Progenitor cell of endocrine pancreas (in vitro differentiated cells): Measurements from ENCODE around the gene FOXE1. TPM values are rescaled to one million over a fixed set of nuclear protein-coding genes. Genes with fewer than 3 reads are reported as not detected.

ENCODE experiments used
- DNase-seq: peaks from one replicate; pipeline ENCODE4 v3.0.0; 2021; ENCODE audit warnings: low spot score; ENCODE audit not compliant: unreplicated experiment
- H3K27ac Mint-ChIP-seq: 2 replicates; pipeline ENCODE4 v1.8.0; 2021; ENCODE audit warnings: mild to moderate bottlenecking, moderate library complexity, mixed read lengths
- H3K27me3 Mint-ChIP-seq: 2 replicates; pipeline ENCODE4 v1.8.0; 2021; ENCODE audit warnings: mixed read lengths
- H3K36me3 Mint-ChIP-seq: 2 replicates; pipeline ENCODE4 v1.8.0; 2022; ENCODE audit warnings: mixed read lengths; ENCODE audit not compliant: insufficient read depth
- H3K4me1 Mint-ChIP-seq: 2 replicates; pipeline ENCODE4 v1.8.0; 2021; ENCODE audit warnings: low read depth, mixed read lengths
- H3K4me3 Mint-ChIP-seq: 2 replicates; pipeline ENCODE4 v1.8.0; 2021; ENCODE audit warnings: low read depth, mild to moderate bottlenecking, moderate library complexity, mixed read lengths
- H3K9me3 Mint-ChIP-seq: 2 replicates; pipeline ENCODE4 v1.8.0; 2021; ENCODE audit warnings: low read depth, mixed read lengths
- CTCF ChIP-seq: fragments of 200-600 bp; sonication (generic); IDR thresholded peaks from one replicate; pipeline ENCODE4 v1.5.0; 2021; ENCODE audit warnings: antibody characterized with exemption, mild to moderate bottlenecking; ENCODE audit not compliant: unreplicated experiment
- total RNA-seq: library from RNA; stranded (reverse); gene quantifications from 2 replicates; pipeline ENCODE4 v1.2.1, GENCODE V29; 2021

Gene FOXE1
- total RNA-seq, 1 donor from 2014 or later, result 0.29 TPM

GRCh38 chr9:97873882-97874281, 20.9 kb downstream of the FOXE1 start:
- H3K4me3 Mint-ChIP-seq, result no peak overlapping the region
- no peaks in the 10 kb centered on the region for H3K36me3 Mint-ChIP-seq
- H3K27ac Mint-ChIP-seq, result no peak overlapping the region
- H3K9me3 Mint-ChIP-seq, result no peaks in the 10 kb centered on the region
- DNase-seq, result no peak
- H3K27me3 Mint-ChIP-seq, result peaks cover 31% of the 10 kb centered on the region
- H3K4me1 Mint-ChIP-seq, result no peaks in the 10 kb centered on the region
- TF ChIP-seq CTCF, result no peak

GRCh38 chr9:97874624-97875023, 21.6 kb downstream of the FOXE1 start:
- no peak for TF ChIP-seq CTCF
- peaks cover 30% of the 10 kb centered on the region for H3K27me3 Mint-ChIP-seq
- no peaks in the 10 kb centered on the region for H3K4me1 Mint-ChIP-seq
- H3K4me3 Mint-ChIP-seq, result no peak overlapping the region
- no peak for DNase-seq
- no peak overlapping the region for H3K27ac Mint-ChIP-seq
- no peaks in the 10 kb centered on the region for H3K9me3 Mint-ChIP-seq
- H3K36me3 Mint-ChIP-seq, result no peaks in the 10 kb centered on the region

GRCh38 chr9:97875111-97875510, 22.1 kb downstream of the FOXE1 start:
- peak overlapping the region; percentile 3 for H3K27ac Mint-ChIP-seq
- no peaks in the 10 kb centered on the region for H3K4me1 Mint-ChIP-seq
- H3K36me3 Mint-ChIP-seq, result no peaks in the 10 kb centered on the region
- H3K9me3 Mint-ChIP-seq, result no peaks in the 10 kb centered on the region
- peaks cover 28% of the 10 kb centered on the region for H3K27me3 Mint-ChIP-seq
- DNase-seq, result no peak
- no peak overlapping the region for H3K4me3 Mint-ChIP-seq
- TF ChIP-seq CTCF, result no peak

GRCh38 chr9:97876061-97876460, 23.0 kb downstream of the FOXE1 start:
- Mint-ChIP-seq H3K4me3 (no peak overlapping the region), H3K4me1 (no peaks in the 10 kb centered on the region), H3K27ac (no peak overlapping the region), H3K36me3 (no peaks in the 10 kb centered on the region), H3K9me3 (no peaks in the 10 kb centered on the region), H3K27me3 (peaks cover 28% of the 10 kb centered on the region)
- TF ChIP-seq CTCF, result no peak
- no peak for DNase-seq

GRCh38 chr9:97880336-97880735, 27.3 kb downstream of the FOXE1 start:
- Mint-ChIP-seq H3K27me3 (peaks cover 32% of the 10 kb centered on the region), H3K36me3 (no peaks in the 10 kb centered on the region), H3K27ac (no peak overlapping the region), H3K4me1 (no peaks in the 10 kb centered on the region), H3K9me3 (peaks cover 12% of the 10 kb centered on the region), H3K4me3 (no peak overlapping the region)
- DNase-seq, result no peak
- TF ChIP-seq CTCF, result no peak
